GM18858 (cell line): ENCODE results near the gene PRR29.

Experiments used
- ATAC-seq: cut with Tn5 transposase; IDR thresholded peaks from one replicate; pipeline ENCODE4 v1.9.1; 2021; ENCODE audit not compliant: unreplicated experiment

The PRR29 gene

GRCh38 chr17:63998050-63998720 lies at the start of gene PRR29:
Gene PRR29, plus strand, starts transcription at chr17:63998351. Its CDS starts 14 bp downstream, at chr17:63998365.
- no peak for ATAC-seq

- ATAC-seq = no peak
These were observed 49.6 kb upstream of the PRR29 start for GRCh38 chr17:63948521-63948920.

- no peak for ATAC-seq
These were observed 48.4 kb upstream of the PRR29 start for GRCh38 chr17:63949576-63950250.

- ATAC-seq = no peak
These were observed 46.9 kb upstream of the PRR29 start for GRCh38 chr17:63950940-63951907.

GRCh38 chr17:63954402-63955063 lies 43.6 kb upstream of the PRR29 start:
- no peak for ATAC-seq

- no peak for ATAC-seq
These were observed 42.9 kb upstream of the PRR29 start for GRCh38 chr17:63955232-63955631.

- ATAC-seq = no peak
These were observed 42.4 kb upstream of the PRR29 start for GRCh38 chr17:63955791-63956190.

GRCh38 chr17:63956296-63956920 lies 41.7 kb upstream of the PRR29 start:
- no peak for ATAC-seq

- no peak for ATAC-seq
These were observed 38.1 kb upstream of the PRR29 start for GRCh38 chr17:63960006-63960405.

- no peak for ATAC-seq
These were observed 37.7 kb upstream of the PRR29 start for GRCh38 chr17:63960430-63960829.

GRCh38 chr17:63961355-63962212 lies 36.6 kb upstream of the PRR29 start:
- ATAC-seq = no peak

GRCh38 chr17:63962298-63962744 lies 35.8 kb upstream of the PRR29 start:
- ATAC-seq = no peak

GRCh38 chr17:63963123-63963522 lies 35.0 kb upstream of the PRR29 start:
- no peak for ATAC-seq

GRCh38 chr17:63966646-63967264 lies 31.4 kb upstream of the PRR29 start:
- no peak for ATAC-seq

GRCh38 chr17:63967953-63968352 lies 30.2 kb upstream of the PRR29 start:
- ATAC-seq = no peak

- ATAC-seq = no peak
These were observed 28.9 kb upstream of the PRR29 start for GRCh38 chr17:63969278-63969677.

- ATAC-seq = no peak
These were observed 25.4 kb upstream of the PRR29 start, which contains the start of gene SCN4A for GRCh38 chr17:63972796-63973195. Gene SCN4A, minus strand, starts transcription at chr17:63972918. Its CDS starts 77 bp downstream, at chr17:63972841.

GRCh38 chr17:63973247-63973646 lies 24.9 kb upstream of the PRR29 start:
- ATAC-seq = no peak
